Stimulated activated CD4-positive, alpha-beta T cell treated with anti-CD3 and anti-CD28 coated beads, Interleukin-4, amount 100 ng/mL, for 48 hours (primary cell): ENCODE data around the gene COX17.

Experiments used
- DNase-seq, 2 donors: peaks; one replicate each; pipeline ENCODE4 v3.0.0-alpha.2; 2020; ENCODE audit warnings: low read depth in 2 of 2

COX17 gene

GRCh38 chr3:119645813-119646212, 31.4 kb downstream of the COX17 start:
- DNase-seq = no peak

- no peak for DNase-seq
Measured at GRCh38 chr3:119644481-119644880, 32.7 kb downstream of the COX17 start.

GRCh38 chr3:119643528-119643927, 33.7 kb downstream of the COX17 start:
- DNase-seq = no peak

- no peak for DNase-seq
Measured at GRCh38 chr3:119642746-119643473, 34.3 kb downstream of the COX17 start.

GRCh38 chr3:119641416-119641815, 35.8 kb downstream of the COX17 start:
- DNase-seq = no peak

GRCh38 chr3:119639494-119640350, 37.5 kb downstream of the COX17 start:
- DNase-seq = no peak

- no peak for DNase-seq
Measured at GRCh38 chr3:119637679-119638477, 39.3 kb downstream of the COX17 start.

- no peak for DNase-seq
Measured at GRCh38 chr3:119636891-119637611, 40.2 kb downstream of the COX17 start.

GRCh38 chr3:119636249-119636648, 41.0 kb downstream of the COX17 start:
- no peak for DNase-seq

- DNase-seq = no peak
Measured at GRCh38 chr3:119635719-119636118, 41.5 kb downstream of the COX17 start.

- DNase-seq = no peak
Measured at GRCh38 chr3:119632829-119633228, 44.4 kb downstream of the COX17 start.

- no peak for DNase-seq
Measured at GRCh38 chr3:119632216-119632615, 45.0 kb downstream of the COX17 start.

GRCh38 chr3:119631516-119631915, 45.7 kb downstream of the COX17 start:
- no peak for DNase-seq

- DNase-seq = no peak
Measured at GRCh38 chr3:119630880-119631329, 46.3 kb downstream of the COX17 start.

- DNase-seq = no peak
Measured at GRCh38 chr3:119630128-119630879, 46.9 kb downstream of the COX17 start.

- DNase-seq = no peak
Measured at GRCh38 chr3:119628816-119629445, 48.3 kb downstream of the COX17 start.

- DNase-seq = peak in 1 of 2 donors; percentile 16
Measured at GRCh38 chr3:119628390-119628789, 48.8 kb downstream of the COX17 start.

- no peak for DNase-seq
Measured at GRCh38 chr3:119627461-119627860, 49.7 kb downstream of the COX17 start.

GRCh38 chr3:119626196-119626595, 51.0 kb downstream of the COX17 start:
- DNase-seq = no peak

- DNase-seq = no peak
Measured at GRCh38 chr3:119625451-119626153, 51.6 kb downstream of the COX17 start.
